Upper lobe of left lung (tissue), 6 donors: ENCODE data around the gene METTL22. TPM values are rescaled to one million over a fixed set of nuclear protein-coding genes. Genes with fewer than 3 reads are reported as not detected.
A peak's percentile ranks its signal among the peaks of the same experiment; 100 is the strongest.

Experiments used
- ATAC-seq, 2 donors: fragments of 200-7000 bp; cut with Tn5 transposase; one replicate each; pipeline ENCODE4 v1.9.1; 2022; ENCODE audit warnings: mild to moderate bottlenecking in 2 of 2, moderate library complexity in 2 of 2; ENCODE audit not compliant: low FRiP score in 2 of 2
- DNase-seq, 2 donors: peaks; one replicate each; pipeline ENCODE4 v3.0.0-alpha.2; 2019 to 2020
- H3K27ac ChIP-seq, 4 donors: fragments of 200-600 bp; sonication (generic); one replicate each; pipeline ENCODE4 v1.5.1; 2016 to 2019
- H3K27me3 ChIP-seq, 4 donors: fragments of 200-600 bp; sonication (generic); one replicate each; pipeline ENCODE4 v1.5.1; 2017 to 2019
- H3K36me3 ChIP-seq, 4 donors: fragments of 200-600 bp; sonication (generic); one replicate each; pipeline ENCODE4 v1.5.1; 2016 to 2019
- H3K4me1 ChIP-seq, 4 donors: fragments of 200-600 bp; sonication (generic); one replicate each; pipeline ENCODE4 v1.5.1; 2018 to 2019
- H3K4me3 ChIP-seq, 4 donors: fragments of 200-600 bp; sonication (generic); one replicate each; pipeline ENCODE4 v1.5.1; 2017 to 2019; ENCODE audit warnings: mild to moderate bottlenecking in 2 of 4, moderate library complexity in 1 of 4
- H3K9me3 ChIP-seq, 4 donors: fragments of 200-600 bp; sonication (generic); one replicate each; pipeline ENCODE4 v1.5.1; 2018 to 2019
- CTCF ChIP-seq, 6 experiments: fragments of 450-650 bp in 4 of 6; fragments of 200-600 bp in 2 of 6; sonication (generic) in 2 of 6; IDR thresholded peaks; one replicate each; pipeline ENCODE4 v1.5.1; 2016 to 2019; ENCODE audit warnings: antibody characterized with exemption in 6 of 6
- EP300 ChIP-seq, 4 donors: sonication (generic); formaldehyde crosslinking; IDR thresholded peaks; one replicate each; pipeline ENCODE4 v1.5.1; 2017; ENCODE audit warnings: antibody characterized with exemption in 4 of 4, control low read depth in 2 of 4
- POLR2A ChIP-seq, 4 donors: fragments of 450-650 bp; IDR thresholded peaks; one replicate each; pipeline ENCODE4 v1.5.1; 2016 to 2017; ENCODE audit warnings: antibody characterized with exemption in 4 of 4, mild to moderate bottlenecking in 2 of 4
- POLR2AphosphoS5 ChIP-seq, 2 donors: sonication (generic); formaldehyde crosslinking; IDR thresholded peaks; one replicate each; pipeline ENCODE4 v1.5.1; 2017; ENCODE audit warnings: antibody characterized with exemption in 2 of 2
- WGBS, 2 donors: methylation state at CpG; one replicate each; pipeline ENCODE4 v1.1.5; 2017 to 2018; 5-methylcytosine and 5-hydroxymethylcytosine counted together
- total RNA-seq, 6 donors: library from RNA; depleted of rRNA in 4 of 6; stranded (reverse); fragments of >200 nt in 4 of 6; gene quantifications; one replicate each; pipeline versions ENCODE4 v1.1.0 to v1.2.1, GENCODE V29; 2016 to 2021
- donor health status: DM: no; HTN: no; CAD: no; lungs with moderate emphysema.
- donor health status: DM: no; HTN: yes; CAD: no; lungs with severe emphysema.

METTL22 gene
- total RNA-seq, 6 donors from 2014 or later: 22.3 to 118 (median 36.5) TPM

GRCh38 chr16:8621222-8621571 lies 301 bp upstream of the METTL22 start:
- ATAC-seq: no peak
- TF ChIP-seq EP300 (IDR thresholded peaks at IDR 0.05) (no peak), CTCF (IDR thresholded peaks at IDR 0.05) (no peak), POLR2AphosphoS5 (IDR thresholded peaks at IDR 0.05) (no peak), POLR2A (IDR thresholded peaks at IDR 0.05) (no peak)
- Histone ChIP-seq H3K4me1 (peaks cover 9 to 24% (median 16%) of the 10 kb centered on the region in 4 donors), H3K27ac (peak overlapping the region; percentile 74 to 93 (median 86)), H3K36me3 (peaks cover 6 to 12% (median 10%) of the 10 kb centered on the region in 4 donors), H3K9me3 (no peaks in the 10 kb centered on the region), H3K27me3 (no peaks in the 10 kb centered on the region), H3K4me3 (peak overlapping the region; percentile 62 to 90 (median 81))
- 20 to 22% methylated on average over 11 to 12 of the region's 12 CpGs for WGBS, 2 donors
- DNase-seq: no peak

GRCh38 chr16:8622315-8622656 lies 788 bp downstream of the METTL22 start:
- DNase-seq: no peak
- H3K36me3 ChIP-seq: peaks cover 14 to 21% (median 18%) of the 10 kb centered on the region in 4 donors
- no peak for ATAC-seq
- H3K27me3 ChIP-seq: no peaks in the 10 kb centered on the region
- H3K4me1 ChIP-seq: peaks cover 9 to 24% (median 16%) of the 10 kb centered on the region in 4 donors
- H3K9me3 ChIP-seq: no peaks in the 10 kb centered on the region
- 2 to 10% methylated on average over 4 of the region's 4 CpGs for WGBS, 2 donors
- peak overlapping the region; percentile 74 to 93 (median 86) for H3K27ac ChIP-seq
- H3K4me3 ChIP-seq: peak overlapping the region; percentile 62 to 90 (median 81)
- TF ChIP-seq CTCF (IDR thresholded peaks at IDR 0.05) (no peak), POLR2AphosphoS5 (IDR thresholded peaks at IDR 0.05) (no peak), EP300 (IDR thresholded peaks at IDR 0.05) (no peak), POLR2A (IDR thresholded peaks at IDR 0.05) (no peak)

- H3K9me3 ChIP-seq: no peaks in the 10 kb centered on the region
- H3K4me1 ChIP-seq: peaks cover 9 to 24% (median 16%) of the 10 kb centered on the region in 4 donors
- no peak for ATAC-seq
- H3K36me3 ChIP-seq: peaks cover 19 to 35% (median 30%) of the 10 kb centered on the region in 4 donors
- H3K4me3 ChIP-seq: no peak overlapping the region
- DNase-seq: no peak
- no peaks in the 10 kb centered on the region for H3K27me3 ChIP-seq
- H3K27ac ChIP-seq: no peak overlapping the region
- no peak for TF ChIP-seq POLR2A (IDR thresholded peaks at IDR 0.05)
Measured at GRCh38 chr16:8623634-8624033, 2.1 kb downstream of the METTL22 start.

- no peak overlapping the region for H3K27ac ChIP-seq
- peaks cover 9 to 24% (median 16%) of the 10 kb centered on the region in 4 donors for H3K4me1 ChIP-seq
- WGBS, 2 donors: 94 to 98% methylated on average over 10 of the region's 10 CpGs
- no peaks in the 10 kb centered on the region for H3K9me3 ChIP-seq
- peaks cover 31 to 54% (median 49%) of the 10 kb centered on the region in 4 donors for H3K36me3 ChIP-seq
- DNase-seq (no peak), ATAC-seq (no peak)
- TF ChIP-seq EP300 (IDR thresholded peaks at IDR 0.05) (no peak), POLR2A (IDR thresholded peaks at IDR 0.05) (no peak), CTCF (IDR thresholded peaks at IDR 0.05) (no peak), POLR2AphosphoS5 (IDR thresholded peaks at IDR 0.05) (no peak)
- no peaks in the 10 kb centered on the region for H3K27me3 ChIP-seq
- H3K4me3 ChIP-seq: no peak overlapping the region
Measured at GRCh38 chr16:8625491-8626087, 4.1 kb downstream of the METTL22 start.

- Histone ChIP-seq H3K4me3 (no peak overlapping the region), H3K27me3 (no peaks in the 10 kb centered on the region), H3K9me3 (no peaks in the 10 kb centered on the region), H3K36me3 (peaks cover 33 to 68% (median 61%) of the 10 kb centered on the region in 4 donors), H3K4me1 (peaks cover 9 to 24% (median 16%) of the 10 kb centered on the region in 4 donors), H3K27ac (no peak overlapping the region)
- DNase-seq (no peak), ATAC-seq (no peak)
- TF ChIP-seq CTCF (IDR thresholded peaks at IDR 0.05): no peak
- TF ChIP-seq EP300 (IDR thresholded peaks at IDR 0.05): no peak
- TF ChIP-seq POLR2A (IDR thresholded peaks at IDR 0.05): no peak
- TF ChIP-seq POLR2AphosphoS5 (IDR thresholded peaks at IDR 0.05): no peak
- 87 to 97% methylated on average over 8 of the region's 8 CpGs for WGBS, 2 donors
Measured at GRCh38 chr16:8626946-8627345, 5.4 kb downstream of the METTL22 start.
